GM12878 (cell line): Measurements from ENCODE around the gene KBTBD4. TPM values are rescaled to one million over a fixed set of nuclear protein-coding genes. Genes with fewer than 3 reads are reported as not detected.
A peak's percentile ranks its signal among the peaks of the same experiment; 100 is the strongest.

Experiments used
- CBX5 ChIP-seq: sonication (generic); IDR thresholded peaks from 2 replicates; pipeline ENCODE4 v1.6.1; 2016; ENCODE audit warnings: low read depth, moderate library complexity, mild to moderate bottlenecking, inconsistent platforms
- CHD4 ChIP-seq: fragments of 200-600 bp; sonication (generic); IDR thresholded peaks from 2 replicates; pipeline ENCODE4 v1.6.1; 2016; ENCODE audit warnings: mild to moderate bottlenecking
- DPF2 ChIP-seq: fragments of 450-650 bp; IDR thresholded peaks from 2 replicates; pipeline ENCODE4 v1.6.1; 2017; ENCODE audit warnings: mild to moderate bottlenecking
- EP300 ChIP-seq, 2 experiments: fragments of 150-350 bp in 1 of 2; IDR thresholded peaks; 2 replicates each; pipeline ENCODE4 v1.6.1; 2011 to 2012; ENCODE audit warnings: low read depth in 2 of 2, low read length in 2 of 2, borderline replicate concordance in 1 of 2, improper control_type of control experiment in 1 of 2, inconsistent platforms in 1 of 2; ENCODE audit not compliant: control insufficient read depth in 1 of 2
- HDGF ChIP-seq: fragments of 450-650 bp; IDR thresholded peaks from 2 replicates; pipeline ENCODE4 v1.6.1; 2016; ENCODE audit warnings: antibody characterized with exemption
- JUNB ChIP-seq: IDR thresholded peaks from 2 replicates; pipeline ENCODE4 v1.6.1; 2016; ENCODE audit warnings: antibody characterized with exemption, mild to moderate bottlenecking
- MEF2B ChIP-seq: fragments of 450-650 bp; IDR thresholded peaks from 2 replicates; pipeline ENCODE4 v1.6.1; 2018; ENCODE audit warnings: mild to moderate bottlenecking, moderate library complexity; ENCODE audit not compliant: partially characterized antibody, poor library complexity, severe bottlenecking
- MTA3 ChIP-seq: IDR thresholded peaks from 2 replicates; pipeline ENCODE4 v1.6.1; 2012; ENCODE audit warnings: low read length, inconsistent platforms, borderline replicate concordance
- NBN ChIP-seq: fragments of 450-650 bp; IDR thresholded peaks from 2 replicates; pipeline ENCODE4 v1.6.1; 2016
- NR2C1 ChIP-seq: fragments of 450-650 bp; IDR thresholded peaks from 2 replicates; pipeline ENCODE4 v1.6.1; 2017; ENCODE audit warnings: antibody characterized with exemption, mild to moderate bottlenecking, moderate library complexity
- PAX5 ChIP-seq: IDR thresholded peaks from 2 replicates; pipeline ENCODE4 v1.6.1; 2011; ENCODE audit warnings: low read depth, low read length, borderline replicate concordance
- RAD21 ChIP-seq: IDR thresholded peaks from 2 replicates; pipeline ENCODE4 v1.6.1; 2011; ENCODE audit warnings: mild to moderate bottlenecking, low read depth, low read length, moderate library complexity; ENCODE audit not compliant: insufficient read depth
- SMAD1 ChIP-seq: fragments of 450-650 bp; IDR thresholded peaks from 2 replicates; pipeline ENCODE4 v1.6.1; 2018; ENCODE audit warnings: mild to moderate bottlenecking, low read depth; ENCODE audit not compliant: partially characterized antibody
- SMARCA5 ChIP-seq: fragments of 450-650 bp; IDR thresholded peaks from 2 replicates; pipeline ENCODE4 v1.6.1; 2017; ENCODE audit warnings: mild to moderate bottlenecking
- TAF1 ChIP-seq: IDR thresholded peaks from 2 replicates; pipeline ENCODE4 v1.6.1; 2011; ENCODE audit warnings: mild to moderate bottlenecking, low read depth, low read length, borderline replicate concordance
- TCF12 ChIP-seq: IDR thresholded peaks from 2 replicates; pipeline ENCODE4 v1.6.1; 2011; ENCODE audit warnings: low read depth, mild to moderate bottlenecking, low read length
- ZNF384 ChIP-seq: IDR thresholded peaks from 2 replicates; pipeline ENCODE4 v1.6.1; 2012; ENCODE audit warnings: low read depth, mild to moderate bottlenecking, low read length, improper control_type of control experiment, borderline replicate concordance
- ZSCAN29 ChIP-seq: fragments of 450-650 bp; IDR thresholded peaks from 2 replicates; pipeline ENCODE4 v1.6.1; 2017; ENCODE audit warnings: mild to moderate bottlenecking, moderate library complexity
- polyA plus RNA-seq, 11 experiments: library from polyadenylated mRNA; depleted of rRNA in 4 of 11; unstranded in 6 of 11; stranded (reverse) in 5 of 11; fragments of >200 nt; fragmentation: Nextera tagmentation in 4 of 11; fragmentation: Illumina TruSeq in 1 of 11; extraction: Ambion mirVana in 4 of 11; extraction: Trizol in 1 of 11; gene quantifications; 1 replicate in 1 of 11; 2 replicates in 10 of 11; pipeline versions ENCODE4 v1.2.1 to v1.2.3, GENCODE V29; 2011 to 2016; ENCODE audit warnings: inconsistent platforms in 2 of 11, missing spikeins in 2 of 11, low read depth in 1 of 11
- total RNA-seq, 4 experiments: library from RNA; depleted of rRNA in 3 of 4; stranded (reverse); fragments of >200 nt in 3 of 4; fragmentation: Illumina TruSeq in 1 of 4; extraction: Trizol in 1 of 4; gene quantifications; 2 replicates each; pipeline versions ENCODE4 v1.2.1 to v1.2.3, GENCODE V29; 2013 to 2021
- TF ChIP-seq, protein P1 (sequence below): fragments of 450-650 bp; IDR thresholded peaks from 2 replicates; pipeline ENCODE4 v1.6.1; 2017; ENCODE audit warnings: antibody characterized with exemption, mild to moderate bottlenecking, moderate library complexity
- TF ChIP-seq, protein P2 (sequence below): fragments of 450-650 bp; conservative IDR thresholded peaks from 2 replicates; pipeline ENCODE4 v1.6.1; 2017; ENCODE audit warnings: mild to moderate bottlenecking, moderate library complexity
- TF ChIP-seq, protein P3 (sequence below): IDR thresholded peaks from 2 replicates; pipeline ENCODE4 v1.6.1; 2012; ENCODE audit warnings: low read depth, low read length, improper control_type of control experiment
- TF ChIP-seq, protein P4 (sequence below): IDR thresholded peaks from 2 replicates; pipeline ENCODE4 v1.6.1; 2011; ENCODE audit warnings: low read depth, low read length, improper control_type of control experiment, borderline replicate concordance
- TF ChIP-seq, protein P5 (sequence below), 3 experiments: IDR thresholded peaks in 2 of 3; conservative IDR thresholded peaks in 1 of 3; 2 replicates each; pipeline ENCODE4 v1.5.1; 2011; ENCODE audit warnings: low read depth in 3 of 3, low read length in 3 of 3, mild to moderate bottlenecking in 3 of 3, control low read depth in 2 of 3, moderate library complexity in 2 of 3, inconsistent platforms in 1 of 3, mixed read lengths in 1 of 3; ENCODE audit not compliant: control insufficient read depth in 2 of 3, insufficient read depth in 1 of 3; ENCODE audit errors: extremely low read depth in 1 of 3

KBTBD4 gene
- total and polyA plus RNA-seq, 10 of the 15 experiments (the other 5 are each of a cell fraction or from before 2014, with no cell fraction given) = 18.4 to 46.4 (median 25.7) TPM

DNA sequence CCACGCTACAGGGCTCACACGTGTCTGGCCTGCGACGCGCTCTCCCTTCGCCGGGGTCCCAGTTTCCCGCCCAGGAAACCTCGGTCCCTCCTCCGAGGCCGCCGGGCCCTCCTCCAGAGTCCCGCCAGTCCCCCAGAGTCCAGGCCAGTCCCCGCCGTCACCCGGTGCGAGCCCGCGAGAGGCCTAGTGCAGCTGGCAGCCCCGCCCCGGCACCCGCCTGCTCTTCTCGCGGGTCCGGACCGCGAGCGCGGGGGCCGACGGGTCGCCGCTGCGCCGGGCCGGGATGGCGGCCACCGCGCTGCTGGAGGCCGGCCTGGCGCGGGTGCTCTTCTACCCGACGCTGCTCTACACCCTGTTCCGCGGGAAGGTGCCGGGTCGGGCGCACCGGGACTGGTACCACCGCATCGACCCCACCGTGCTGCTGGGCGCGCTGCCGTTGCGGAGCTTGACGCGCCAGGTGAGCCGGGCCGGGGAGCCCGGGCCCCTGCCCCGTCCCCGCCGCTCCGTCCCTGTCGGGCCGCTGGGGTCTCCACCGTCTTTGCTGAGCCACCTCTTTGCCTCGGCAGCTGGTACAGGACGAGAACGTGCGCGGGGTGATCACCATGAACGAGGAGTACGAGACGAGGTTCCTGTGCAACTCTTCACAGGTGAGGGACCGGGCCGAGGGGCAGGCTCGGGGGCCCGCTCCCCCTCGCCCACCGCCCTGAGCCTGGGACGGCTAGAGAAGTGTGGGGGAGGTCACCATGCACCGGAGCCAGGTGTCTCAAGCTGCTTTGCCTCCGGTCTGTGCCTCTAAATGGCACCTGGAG, 13.2 kb downstream of the KBTBD4 start, which contains the start of gene PTPMT1 (continued):
- peak; percentile 48; the same call in 1 of the 2 replicates for TF ChIP-seq SMARCA5
- peak; percentile 46 for TF ChIP-seq NR2C1
- TF ChIP-seq NBN = no peak
- 0 out of 2 replicates have a peak, but pooled peaks have one; percentile 27 for TF ChIP-seq ZSCAN29
- no peak for TF ChIP-seq EP300 (IDR thresholded peaks at IDR 0.05; ENCODE audit: borderline replicate concordance in 1 of 2, control insufficient read depth in 1 of 2, low read depth in 2 of 2, low read length in 2 of 2)
- TF ChIP-seq JUNB = no peak
- TF ChIP-seq SMAD1 = no peak
- no peak for TF ChIP-seq ZNF384
- TF ChIP-seq HDGF = no peak
- no peak for TF ChIP-seq RAD21
- TF ChIP-seq, protein P1, sequence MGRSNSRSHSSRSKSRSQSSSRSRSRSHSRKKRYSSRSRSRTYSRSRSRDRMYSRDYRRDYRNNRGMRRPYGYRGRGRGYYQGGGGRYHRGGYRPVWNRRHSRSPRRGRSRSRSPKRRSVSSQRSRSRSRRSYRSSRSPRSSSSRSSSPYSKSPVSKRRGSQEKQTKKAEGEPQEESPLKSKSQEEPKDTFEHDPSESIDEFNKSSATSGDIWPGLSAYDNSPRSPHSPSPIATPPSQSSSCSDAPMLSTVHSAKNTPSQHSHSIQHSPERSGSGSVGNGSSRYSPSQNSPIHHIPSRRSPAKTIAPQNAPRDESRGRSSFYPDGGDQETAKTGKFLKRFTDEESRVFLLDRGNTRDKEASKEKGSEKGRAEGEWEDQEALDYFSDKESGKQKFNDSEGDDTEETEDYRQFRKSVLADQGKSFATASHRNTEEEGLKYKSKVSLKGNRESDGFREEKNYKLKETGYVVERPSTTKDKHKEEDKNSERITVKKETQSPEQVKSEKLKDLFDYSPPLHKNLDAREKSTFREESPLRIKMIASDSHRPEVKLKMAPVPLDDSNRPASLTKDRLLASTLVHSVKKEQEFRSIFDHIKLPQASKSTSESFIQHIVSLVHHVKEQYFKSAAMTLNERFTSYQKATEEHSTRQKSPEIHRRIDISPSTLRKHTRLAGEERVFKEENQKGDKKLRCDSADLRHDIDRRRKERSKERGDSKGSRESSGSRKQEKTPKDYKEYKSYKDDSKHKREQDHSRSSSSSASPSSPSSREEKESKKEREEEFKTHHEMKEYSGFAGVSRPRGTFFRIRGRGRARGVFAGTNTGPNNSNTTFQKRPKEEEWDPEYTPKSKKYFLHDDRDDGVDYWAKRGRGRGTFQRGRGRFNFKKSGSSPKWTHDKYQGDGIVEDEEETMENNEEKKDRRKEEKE = no peak
- TF ChIP-seq, protein P2, sequence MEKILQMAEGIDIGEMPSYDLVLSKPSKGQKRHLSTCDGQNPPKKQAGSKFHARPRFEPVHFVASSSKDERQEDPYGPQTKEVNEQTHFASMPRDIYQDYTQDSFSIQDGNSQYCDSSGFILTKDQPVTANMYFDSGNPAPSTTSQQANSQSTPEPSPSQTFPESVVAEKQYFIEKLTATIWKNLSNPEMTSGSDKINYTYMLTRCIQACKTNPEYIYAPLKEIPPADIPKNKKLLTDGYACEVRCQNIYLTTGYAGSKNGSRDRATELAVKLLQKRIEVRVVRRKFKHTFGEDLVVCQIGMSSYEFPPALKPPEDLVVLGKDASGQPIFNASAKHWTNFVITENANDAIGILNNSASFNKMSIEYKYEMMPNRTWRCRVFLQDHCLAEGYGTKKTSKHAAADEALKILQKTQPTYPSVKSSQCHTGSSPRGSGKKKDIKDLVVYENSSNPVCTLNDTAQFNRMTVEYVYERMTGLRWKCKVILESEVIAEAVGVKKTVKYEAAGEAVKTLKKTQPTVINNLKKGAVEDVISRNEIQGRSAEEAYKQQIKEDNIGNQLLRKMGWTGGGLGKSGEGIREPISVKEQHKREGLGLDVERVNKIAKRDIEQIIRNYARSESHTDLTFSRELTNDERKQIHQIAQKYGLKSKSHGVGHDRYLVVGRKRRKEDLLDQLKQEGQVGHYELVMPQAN = peak; percentile 73
- TF ChIP-seq, protein P3, sequence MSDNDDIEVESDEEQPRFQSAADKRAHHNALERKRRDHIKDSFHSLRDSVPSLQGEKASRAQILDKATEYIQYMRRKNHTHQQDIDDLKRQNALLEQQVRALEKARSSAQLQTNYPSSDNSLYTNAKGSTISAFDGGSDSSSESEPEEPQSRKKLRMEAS = peak; percentile 10; the same call in 1 of the 2 replicates
- peak; percentile 83; the same call in 1 of the 2 replicates for TF ChIP-seq TAF1
- TF ChIP-seq PAX5 = no peak
- TF ChIP-seq MEF2B = no peak
- TF ChIP-seq CBX5 = no peak
- TF ChIP-seq, protein P4, sequence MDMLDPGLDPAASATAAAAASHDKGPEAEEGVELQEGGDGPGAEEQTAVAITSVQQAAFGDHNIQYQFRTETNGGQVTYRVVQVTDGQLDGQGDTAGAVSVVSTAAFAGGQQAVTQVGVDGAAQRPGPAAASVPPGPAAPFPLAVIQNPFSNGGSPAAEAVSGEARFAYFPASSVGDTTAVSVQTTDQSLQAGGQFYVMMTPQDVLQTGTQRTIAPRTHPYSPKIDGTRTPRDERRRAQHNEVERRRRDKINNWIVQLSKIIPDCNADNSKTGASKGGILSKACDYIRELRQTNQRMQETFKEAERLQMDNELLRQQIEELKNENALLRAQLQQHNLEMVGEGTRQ = no peak
- 0 out of 2 replicates have a peak, but pooled peaks have one; percentile 13 for TF ChIP-seq TCF12
- no peak for TF ChIP-seq CHD4
- TF ChIP-seq, protein P5, sequence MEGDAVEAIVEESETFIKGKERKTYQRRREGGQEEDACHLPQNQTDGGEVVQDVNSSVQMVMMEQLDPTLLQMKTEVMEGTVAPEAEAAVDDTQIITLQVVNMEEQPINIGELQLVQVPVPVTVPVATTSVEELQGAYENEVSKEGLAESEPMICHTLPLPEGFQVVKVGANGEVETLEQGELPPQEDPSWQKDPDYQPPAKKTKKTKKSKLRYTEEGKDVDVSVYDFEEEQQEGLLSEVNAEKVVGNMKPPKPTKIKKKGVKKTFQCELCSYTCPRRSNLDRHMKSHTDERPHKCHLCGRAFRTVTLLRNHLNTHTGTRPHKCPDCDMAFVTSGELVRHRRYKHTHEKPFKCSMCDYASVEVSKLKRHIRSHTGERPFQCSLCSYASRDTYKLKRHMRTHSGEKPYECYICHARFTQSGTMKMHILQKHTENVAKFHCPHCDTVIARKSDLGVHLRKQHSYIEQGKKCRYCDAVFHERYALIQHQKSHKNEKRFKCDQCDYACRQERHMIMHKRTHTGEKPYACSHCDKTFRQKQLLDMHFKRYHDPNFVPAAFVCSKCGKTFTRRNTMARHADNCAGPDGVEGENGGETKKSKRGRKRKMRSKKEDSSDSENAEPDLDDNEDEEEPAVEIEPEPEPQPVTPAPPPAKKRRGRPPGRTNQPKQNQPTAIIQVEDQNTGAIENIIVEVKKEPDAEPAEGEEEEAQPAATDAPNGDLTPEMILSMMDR (IDR thresholded peaks at IDR 0.05 in 2 of 3, conservative IDR thresholded peaks at IDR 0.05 in 1 of 3; ENCODE audit: control insufficient read depth in 2 of 3, extremely low read depth in 1 of 3, insufficient read depth in 1 of 3, low read depth in 3 of 3, low read length in 3 of 3) = no peak
- TF ChIP-seq MTA3 = no peak
- TF ChIP-seq DPF2 = peak; percentile 79
